Astrocyte of the cerebellum (primary cell): Measurements from ENCODE around the gene HSPA1B.
A peak's percentile ranks its signal among the peaks of the same experiment; 100 is the strongest.

Source experiments
- DNase-seq: peaks from one replicate; pipeline ENCODE4 v3.0.0-alpha.2; 2011; ENCODE audit warnings: low read depth
- H3K4me3 ChIP-seq: 2 replicates; pipeline ENCODE4 v1.5.1; 2011; ENCODE audit warnings: mild to moderate bottlenecking, low read depth, low read length, moderate library complexity
- in situ Hi-C: cut with HindIII; loops from 2 replicates; pipeline ENCODE4 v1.10.0; 2017; ENCODE audit warnings: low sequenced_read_pairs
- TF ChIP-seq, protein P1 (sequence below): IDR thresholded peaks from 2 replicates; pipeline ENCODE4 v1.5.1; 2012; ENCODE audit warnings: low read length, low read depth, moderate library complexity, mild to moderate bottlenecking; ENCODE audit errors: missing control alignments

Gene HSPA1B

GRCh38 chr6:31781244-31782125 lies 46.1 kb upstream of the HSPA1B start:
- TF ChIP-seq, protein P1, sequence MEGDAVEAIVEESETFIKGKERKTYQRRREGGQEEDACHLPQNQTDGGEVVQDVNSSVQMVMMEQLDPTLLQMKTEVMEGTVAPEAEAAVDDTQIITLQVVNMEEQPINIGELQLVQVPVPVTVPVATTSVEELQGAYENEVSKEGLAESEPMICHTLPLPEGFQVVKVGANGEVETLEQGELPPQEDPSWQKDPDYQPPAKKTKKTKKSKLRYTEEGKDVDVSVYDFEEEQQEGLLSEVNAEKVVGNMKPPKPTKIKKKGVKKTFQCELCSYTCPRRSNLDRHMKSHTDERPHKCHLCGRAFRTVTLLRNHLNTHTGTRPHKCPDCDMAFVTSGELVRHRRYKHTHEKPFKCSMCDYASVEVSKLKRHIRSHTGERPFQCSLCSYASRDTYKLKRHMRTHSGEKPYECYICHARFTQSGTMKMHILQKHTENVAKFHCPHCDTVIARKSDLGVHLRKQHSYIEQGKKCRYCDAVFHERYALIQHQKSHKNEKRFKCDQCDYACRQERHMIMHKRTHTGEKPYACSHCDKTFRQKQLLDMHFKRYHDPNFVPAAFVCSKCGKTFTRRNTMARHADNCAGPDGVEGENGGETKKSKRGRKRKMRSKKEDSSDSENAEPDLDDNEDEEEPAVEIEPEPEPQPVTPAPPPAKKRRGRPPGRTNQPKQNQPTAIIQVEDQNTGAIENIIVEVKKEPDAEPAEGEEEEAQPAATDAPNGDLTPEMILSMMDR: no peak
- no peak overlapping the region for H3K4me3 ChIP-seq
- DNase-seq: no peak
- in situ Hi-C loops: no loop called here

DNA sequence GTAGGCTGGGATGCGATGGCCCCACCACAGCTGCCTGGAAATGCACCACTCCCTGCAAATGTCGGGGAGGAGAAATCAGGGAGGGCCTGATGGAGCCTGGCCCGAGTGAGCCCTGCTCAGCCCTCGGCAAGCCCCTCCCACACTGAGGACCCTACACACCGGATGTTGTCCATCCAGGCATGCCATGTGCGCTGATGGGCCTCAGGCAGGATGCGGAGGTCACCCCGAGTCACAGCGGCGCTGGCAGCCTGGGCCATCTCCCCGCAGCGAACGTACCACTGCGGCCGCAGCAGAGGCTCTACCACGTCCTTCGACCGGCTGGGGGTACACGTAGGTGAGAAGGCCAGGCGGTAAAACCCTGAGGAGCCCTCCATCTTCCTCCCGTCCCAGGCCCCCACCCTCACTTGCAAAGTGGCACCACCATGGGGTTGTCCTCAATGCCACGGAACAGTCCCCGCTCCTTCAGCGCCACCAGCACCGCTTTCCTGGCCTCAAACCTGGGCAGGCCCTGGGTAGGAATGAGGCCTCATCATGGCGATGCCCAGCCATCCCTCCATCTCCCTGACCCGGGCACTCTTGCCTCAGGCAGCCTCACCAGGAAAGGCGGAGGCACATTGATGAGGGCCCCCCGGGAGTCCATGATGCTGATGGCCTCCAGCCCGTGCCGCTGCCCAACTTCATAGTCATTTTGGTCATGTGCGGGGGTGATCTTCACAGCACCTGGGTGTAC lies 45.2 kb upstream of the HSPA1B start:
- no peak for DNase-seq
- H3K4me3 ChIP-seq: no peak overlapping the region
- in situ Hi-C loops: no loop called here
- TF ChIP-seq, protein P1: no peak

DNA sequence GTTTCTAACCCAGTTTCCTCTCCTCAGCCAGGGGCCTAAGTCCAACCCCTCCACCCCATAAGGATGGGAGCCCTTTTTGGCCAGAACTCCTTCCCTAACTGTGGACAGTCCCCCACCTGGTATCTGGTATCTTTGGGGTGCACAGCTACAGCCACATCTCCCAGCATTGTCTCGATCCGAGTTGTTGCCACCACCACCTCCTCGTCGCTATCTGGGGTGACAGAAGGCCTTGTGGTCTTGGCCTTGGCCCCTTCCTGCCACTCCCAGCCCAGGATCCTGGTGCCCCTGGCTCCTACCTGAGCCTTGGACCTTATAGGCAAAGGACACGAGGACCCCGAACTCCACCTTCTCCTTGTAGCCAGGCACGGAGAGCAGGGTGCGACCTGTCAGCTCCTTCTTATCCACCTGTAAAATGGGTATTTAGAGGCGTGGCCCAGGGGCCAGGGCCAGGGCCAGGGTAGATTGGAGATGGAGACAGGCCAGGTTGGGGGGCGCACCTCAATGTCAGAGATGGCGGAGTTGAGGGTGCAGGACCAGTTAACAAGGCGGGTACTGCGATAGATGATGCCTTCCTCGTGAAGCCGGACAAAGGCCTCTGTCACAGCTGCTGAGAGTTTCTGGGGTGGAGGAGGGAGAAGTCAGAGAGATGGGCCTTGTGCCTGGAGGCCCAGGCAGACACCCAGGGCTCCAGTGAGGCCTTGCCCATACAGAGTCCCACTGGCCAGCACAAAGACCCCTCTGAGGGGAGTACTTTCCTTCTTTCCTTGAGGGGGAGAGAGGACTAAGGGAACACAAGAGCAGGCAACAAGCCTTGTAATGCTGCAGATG lies 43.2 kb upstream of the HSPA1B start:
- no peak overlapping the region for H3K4me3 ChIP-seq
- in situ Hi-C loops: no loop called here
- DNase-seq: no peak
- TF ChIP-seq, protein P1: no peak

DNA sequence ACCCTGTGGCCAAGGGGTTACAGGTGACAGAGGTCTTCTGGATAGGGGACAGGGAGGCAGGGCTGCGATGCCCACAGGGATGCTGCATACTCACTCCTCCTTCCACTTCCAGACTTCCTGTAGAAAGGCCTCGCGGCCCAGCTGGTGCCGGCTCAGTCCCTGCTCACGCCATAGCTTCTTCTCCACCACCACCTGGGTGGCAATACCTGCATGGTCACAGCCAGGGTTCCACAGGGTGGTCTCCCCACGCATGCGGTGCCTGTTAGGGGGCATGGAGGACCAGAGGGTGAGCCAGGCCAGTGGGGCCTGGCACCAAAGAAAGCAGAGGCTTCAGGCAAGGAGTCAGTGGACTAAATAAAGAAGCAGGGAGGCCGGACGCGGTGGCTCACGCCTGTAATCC lies 42.1 kb upstream of the HSPA1B start:
- in situ Hi-C loops: no loop called here
- TF ChIP-seq, protein P1: no peak
- DNase-seq: no peak

GRCh38 chr6:31791324-31792089 lies 36.0 kb upstream of the HSPA1B start:
- in situ Hi-C loops: no loop called here
- TF ChIP-seq, protein P1: peak; percentile 79
- DNase-seq: no peak
- no peak overlapping the region for H3K4me3 ChIP-seq

More for the DNA sequence above, 42.1 kb upstream of the HSPA1B start:
- H3K4me3 ChIP-seq: no peak overlapping the region

GRCh38 chr6:31792090-31792374 lies 35.5 kb upstream of the HSPA1B start:
- in situ Hi-C loops: no loop called here
- DNase-seq: no peak
- TF ChIP-seq, protein P1: no peak
- H3K4me3 ChIP-seq: no peak overlapping the region
